HL-60 (cell line): ENCODE results near the gene SLC30A9.

ENCODE experiments used
- DNase-seq, 2 experiments: peaks; one replicate each; pipeline ENCODE4 v3.0.0-alpha.2; 2010 to 2020; ENCODE audit warnings: low read depth in 1 of 2, low spot score in 1 of 2
- H3K27ac ChIP-seq: fragments of 250-450 bp; sonication (Bioruptor Pico); replicated peaks from 2 replicates; pipeline ENCODE4 v1.5.1; 2020; ENCODE audit warnings: mild to moderate bottlenecking, moderate library complexity
- H3K27me3 ChIP-seq: fragments of 250-450 bp; sonication (Bioruptor Pico); 2 replicates; pipeline ENCODE4 v1.5.1; 2021; ENCODE audit warnings: mild to moderate bottlenecking, moderate library complexity; ENCODE audit not compliant: insufficient read depth, poor library complexity, severe bottlenecking
- H3K4me3 ChIP-seq: replicated peaks from 2 replicates; pipeline ENCODE4 v1.5.1; 2011; ENCODE audit warnings: mild to moderate bottlenecking, control low read depth, low read length; ENCODE audit not compliant: insufficient read depth
- GABPA ChIP-seq: IDR thresholded peaks from 2 replicates; pipeline ENCODE4 v1.6.1; 2012; ENCODE audit warnings: low read depth
- POLR2AphosphoS5 ChIP-seq: IDR thresholded peaks from 2 replicates; pipeline ENCODE4 v1.6.1; 2012; ENCODE audit warnings: low read depth
- SPI1 ChIP-seq: IDR thresholded peaks from 2 replicates; pipeline ENCODE4 v1.6.1; 2012; ENCODE audit warnings: low read depth, mild to moderate bottlenecking, borderline replicate concordance
- TF ChIP-seq, protein P1 (sequence below): IDR thresholded peaks from one replicate; pipeline ENCODE4 v1.5.1; 2011; ENCODE audit warnings: low read length, control low read depth, inconsistent platforms; ENCODE audit not compliant: insufficient read depth
- TF ChIP-seq, protein P2 (sequence below): IDR thresholded peaks from 2 replicates; pipeline ENCODE4 v1.6.1; 2012; ENCODE audit warnings: low read depth; ENCODE audit not compliant: insufficient replicate concordance

SLC30A9 gene

DNA sequence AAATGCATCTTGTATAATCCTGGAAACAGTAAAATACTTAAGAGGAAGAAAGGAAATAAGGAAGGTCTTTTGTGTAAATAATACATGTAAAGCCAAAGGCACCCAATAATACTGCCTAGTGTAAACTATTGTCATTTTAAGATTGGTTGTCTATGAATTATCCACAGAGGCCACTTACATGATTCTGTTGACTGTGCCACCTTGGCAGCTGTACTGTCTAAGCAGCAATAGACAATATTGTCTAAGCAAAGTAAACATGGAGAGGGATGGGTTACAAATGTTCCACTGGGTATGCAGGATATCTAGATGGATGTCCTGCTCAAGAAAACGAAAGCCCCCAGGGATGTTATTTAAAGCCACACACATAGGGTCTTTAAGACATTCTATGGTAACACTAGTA lies 142.7 kb downstream of the SLC30A9 start:
- Histone ChIP-seq H3K27ac (no peak overlapping the region), H3K4me3 (no peak overlapping the region), H3K27me3 (peaks cover 6% of the 10 kb centered on the region)
- no peak for DNase-seq
- TF ChIP-seq POLR2AphosphoS5 = no peak
- TF ChIP-seq, protein P1, sequence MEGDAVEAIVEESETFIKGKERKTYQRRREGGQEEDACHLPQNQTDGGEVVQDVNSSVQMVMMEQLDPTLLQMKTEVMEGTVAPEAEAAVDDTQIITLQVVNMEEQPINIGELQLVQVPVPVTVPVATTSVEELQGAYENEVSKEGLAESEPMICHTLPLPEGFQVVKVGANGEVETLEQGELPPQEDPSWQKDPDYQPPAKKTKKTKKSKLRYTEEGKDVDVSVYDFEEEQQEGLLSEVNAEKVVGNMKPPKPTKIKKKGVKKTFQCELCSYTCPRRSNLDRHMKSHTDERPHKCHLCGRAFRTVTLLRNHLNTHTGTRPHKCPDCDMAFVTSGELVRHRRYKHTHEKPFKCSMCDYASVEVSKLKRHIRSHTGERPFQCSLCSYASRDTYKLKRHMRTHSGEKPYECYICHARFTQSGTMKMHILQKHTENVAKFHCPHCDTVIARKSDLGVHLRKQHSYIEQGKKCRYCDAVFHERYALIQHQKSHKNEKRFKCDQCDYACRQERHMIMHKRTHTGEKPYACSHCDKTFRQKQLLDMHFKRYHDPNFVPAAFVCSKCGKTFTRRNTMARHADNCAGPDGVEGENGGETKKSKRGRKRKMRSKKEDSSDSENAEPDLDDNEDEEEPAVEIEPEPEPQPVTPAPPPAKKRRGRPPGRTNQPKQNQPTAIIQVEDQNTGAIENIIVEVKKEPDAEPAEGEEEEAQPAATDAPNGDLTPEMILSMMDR = no peak
- no peak for TF ChIP-seq SPI1
- TF ChIP-seq, protein P2, sequence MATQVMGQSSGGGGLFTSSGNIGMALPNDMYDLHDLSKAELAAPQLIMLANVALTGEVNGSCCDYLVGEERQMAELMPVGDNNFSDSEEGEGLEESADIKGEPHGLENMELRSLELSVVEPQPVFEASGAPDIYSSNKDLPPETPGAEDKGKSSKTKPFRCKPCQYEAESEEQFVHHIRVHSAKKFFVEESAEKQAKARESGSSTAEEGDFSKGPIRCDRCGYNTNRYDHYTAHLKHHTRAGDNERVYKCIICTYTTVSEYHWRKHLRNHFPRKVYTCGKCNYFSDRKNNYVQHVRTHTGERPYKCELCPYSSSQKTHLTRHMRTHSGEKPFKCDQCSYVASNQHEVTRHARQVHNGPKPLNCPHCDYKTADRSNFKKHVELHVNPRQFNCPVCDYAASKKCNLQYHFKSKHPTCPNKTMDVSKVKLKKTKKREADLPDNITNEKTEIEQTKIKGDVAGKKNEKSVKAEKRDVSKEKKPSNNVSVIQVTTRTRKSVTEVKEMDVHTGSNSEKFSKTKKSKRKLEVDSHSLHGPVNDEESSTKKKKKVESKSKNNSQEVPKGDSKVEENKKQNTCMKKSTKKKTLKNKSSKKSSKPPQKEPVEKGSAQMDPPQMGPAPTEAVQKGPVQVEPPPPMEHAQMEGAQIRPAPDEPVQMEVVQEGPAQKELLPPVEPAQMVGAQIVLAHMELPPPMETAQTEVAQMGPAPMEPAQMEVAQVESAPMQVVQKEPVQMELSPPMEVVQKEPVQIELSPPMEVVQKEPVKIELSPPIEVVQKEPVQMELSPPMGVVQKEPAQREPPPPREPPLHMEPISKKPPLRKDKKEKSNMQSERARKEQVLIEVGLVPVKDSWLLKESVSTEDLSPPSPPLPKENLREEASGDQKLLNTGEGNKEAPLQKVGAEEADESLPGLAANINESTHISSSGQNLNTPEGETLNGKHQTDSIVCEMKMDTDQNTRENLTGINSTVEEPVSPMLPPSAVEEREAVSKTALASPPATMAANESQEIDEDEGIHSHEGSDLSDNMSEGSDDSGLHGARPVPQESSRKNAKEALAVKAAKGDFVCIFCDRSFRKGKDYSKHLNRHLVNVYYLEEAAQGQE = no peak
- no peak for TF ChIP-seq GABPA

DNA sequence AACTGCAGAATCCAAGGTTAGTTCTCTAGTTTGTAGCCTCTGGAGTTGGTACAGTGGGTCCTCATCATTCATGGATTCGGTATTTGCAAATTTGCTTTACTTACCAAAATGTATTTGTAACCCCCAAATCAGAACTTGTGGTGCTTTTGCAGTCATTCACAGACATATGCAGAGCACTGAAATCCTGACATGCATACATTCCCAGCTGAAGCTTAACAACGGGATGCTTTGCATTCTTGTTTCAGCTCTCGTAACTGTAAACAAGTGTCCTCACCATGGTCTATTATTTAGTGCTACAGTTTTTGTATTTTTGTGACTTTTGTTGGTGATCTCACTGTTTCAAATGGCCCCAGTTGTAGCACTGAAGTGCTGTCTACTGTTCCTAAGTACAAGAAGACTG lies 146.0 kb downstream of the SLC30A9 start:
- H3K4me3 ChIP-seq = no peak overlapping the region
- DNase-seq = no peak
- H3K27me3 ChIP-seq = peaks cover 8% of the 10 kb centered on the region
- no peak overlapping the region for H3K27ac ChIP-seq
- TF ChIP-seq, protein P2 = no peak
- TF ChIP-seq SPI1 = no peak
- no peak for TF ChIP-seq GABPA
- TF ChIP-seq POLR2AphosphoS5 = no peak
- TF ChIP-seq, protein P1 = no peak
